Esophagus muscularis mucosa (tissue), 4 donors: ENCODE results near the gene SPNS3. TPM values are rescaled to one million over a fixed set of nuclear protein-coding genes. Genes with fewer than 3 reads are reported as not detected.

Experiments
- DNase-seq: peaks from one replicate; pipeline ENCODE4 v3.0.0-alpha.2; 2017; ENCODE audit errors: extremely low spot score
- H3K27ac ChIP-seq, 4 donors: fragments of 200-600 bp; sonication (generic); replicated peaks in 1 of 4; 1 replicate in 3 of 4; 2 replicates in 1 of 4; pipeline ENCODE4 v1.5.1; 2016 to 2019; ENCODE audit warnings: mild to moderate bottlenecking in 1 of 4
- H3K27me3 ChIP-seq, 4 donors: fragments of 200-600 bp; sonication (generic); one replicate each; pipeline versions ENCODE4 v1.5.1 to v1.6.0; 2016 to 2019
- H3K36me3 ChIP-seq, 4 donors: fragments of 200-600 bp; sonication (generic); one replicate each; pipeline ENCODE4 v1.5.1; 2016 to 2019
- H3K4me1 ChIP-seq, 4 donors: fragments of 200-600 bp; sonication (generic); one replicate each; pipeline ENCODE4 v1.5.1; 2016 to 2019
- H3K4me3 ChIP-seq, 4 donors: fragments of 200-600 bp; sonication (generic); 1 replicate in 2 of 4; 2 replicates in 2 of 4; pipeline ENCODE4 v1.5.1; 2016 to 2019; ENCODE audit warnings: mild to moderate bottlenecking in 4 of 4, moderate library complexity in 1 of 4
- H3K9me3 ChIP-seq, 4 donors: fragments of 200-600 bp; sonication (generic); 1 replicate in 3 of 4; 2 replicates in 1 of 4; pipeline ENCODE4 v1.5.1; 2016 to 2019
- EP300 ChIP-seq: sonication (generic); formaldehyde crosslinking; IDR thresholded peaks from one replicate; pipeline ENCODE4 v1.6.1; 2017; ENCODE audit warnings: antibody characterized with exemption
- POLR2A ChIP-seq: fragments of 450-650 bp; IDR thresholded peaks from one replicate; pipeline ENCODE4 v1.6.1; 2017; ENCODE audit warnings: antibody characterized with exemption, moderate library complexity, mild to moderate bottlenecking, low read depth
- POLR2AphosphoS5 ChIP-seq, 2 donors: sonication (generic); formaldehyde crosslinking; IDR thresholded peaks; one replicate each; pipeline ENCODE4 v1.6.1; 2017; ENCODE audit warnings: antibody characterized with exemption in 2 of 2
- WGBS: methylation state at CpG from one replicate; pipeline ENCODE4 v1.1.5; 2018; 5-methylcytosine and 5-hydroxymethylcytosine counted together
- intact Hi-C: fragments of 100-400 bp; cut with DNase I; formaldehyde crosslinking; loops from one replicate; pipeline ENCODE4 v1.15.1; 2023
- total RNA-seq, 4 donors: library from RNA; depleted of rRNA; stranded (reverse); fragments of >200 nt; gene quantifications; one replicate each; pipeline versions ENCODE4 v1.1.0 to v1.2.1, GENCODE V29; 2016
- TF ChIP-seq, protein P1 (sequence below), 3 experiments: fragments of 200-600 bp in 2 of 3; fragments of 450-650 bp in 1 of 3; sonication (generic) in 2 of 3; IDR thresholded peaks; one replicate each; pipeline ENCODE4 v1.5.1; 2017 to 2019; ENCODE audit warnings: antibody characterized with exemption in 3 of 3, mild to moderate bottlenecking in 2 of 3, moderate library complexity in 1 of 3

SPNS3 gene
- total RNA-seq, 4 donors from 2014 or later: 0.17 TPM; not detected in 3

DNA sequence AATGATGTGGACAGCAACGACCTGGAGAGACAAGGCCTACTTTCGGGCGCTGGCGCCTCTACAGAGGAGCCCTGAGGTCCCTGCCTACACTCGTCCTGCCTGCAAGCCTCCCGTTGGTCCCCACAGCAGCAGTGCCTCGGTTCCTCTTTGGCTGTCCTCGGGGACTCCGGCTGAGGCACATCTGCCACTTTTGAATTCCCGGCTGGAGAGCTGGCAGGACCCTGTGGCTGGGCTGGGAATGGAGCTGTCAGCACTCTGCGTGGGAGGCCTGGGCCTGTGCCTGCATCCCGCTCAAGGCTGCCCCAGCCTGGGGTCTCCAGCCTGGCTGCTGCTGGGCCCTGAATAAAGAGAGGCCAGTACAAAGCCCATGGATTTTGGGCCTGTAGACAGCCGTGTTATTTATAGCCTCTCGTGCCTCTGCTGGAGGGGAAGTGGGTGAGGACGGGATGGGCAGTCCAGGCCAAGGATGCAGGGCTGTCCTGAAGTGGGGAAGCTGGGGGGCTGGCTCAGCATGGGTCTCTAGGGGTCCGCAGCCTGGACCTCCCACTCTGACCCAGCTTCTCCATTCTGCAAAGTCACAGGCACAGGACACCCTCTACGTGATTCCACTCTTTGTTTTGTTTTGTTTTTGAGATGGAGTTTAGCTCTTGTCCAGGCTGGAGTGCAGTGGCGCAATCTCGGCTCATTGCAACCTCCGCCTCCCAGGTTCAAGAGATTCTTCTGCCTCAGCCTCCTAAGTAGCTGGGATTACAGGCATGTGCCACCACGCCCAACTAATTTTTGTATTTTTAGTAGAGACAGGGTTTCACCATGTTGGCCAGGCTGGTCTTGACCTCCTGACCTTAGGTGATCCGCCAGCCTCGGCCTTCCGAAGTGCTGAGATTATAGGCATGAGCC lies 54.3 kb downstream of the SPNS3 start:
- no peak overlapping the region for H3K27ac ChIP-seq
- H3K36me3 ChIP-seq: no peaks in the 10 kb centered on the region
- TF ChIP-seq POLR2A: no peak
- TF ChIP-seq POLR2AphosphoS5 (IDR thresholded peaks at IDR 0.05): no peak
- no peak for TF ChIP-seq EP300
- TF ChIP-seq, protein P1, sequence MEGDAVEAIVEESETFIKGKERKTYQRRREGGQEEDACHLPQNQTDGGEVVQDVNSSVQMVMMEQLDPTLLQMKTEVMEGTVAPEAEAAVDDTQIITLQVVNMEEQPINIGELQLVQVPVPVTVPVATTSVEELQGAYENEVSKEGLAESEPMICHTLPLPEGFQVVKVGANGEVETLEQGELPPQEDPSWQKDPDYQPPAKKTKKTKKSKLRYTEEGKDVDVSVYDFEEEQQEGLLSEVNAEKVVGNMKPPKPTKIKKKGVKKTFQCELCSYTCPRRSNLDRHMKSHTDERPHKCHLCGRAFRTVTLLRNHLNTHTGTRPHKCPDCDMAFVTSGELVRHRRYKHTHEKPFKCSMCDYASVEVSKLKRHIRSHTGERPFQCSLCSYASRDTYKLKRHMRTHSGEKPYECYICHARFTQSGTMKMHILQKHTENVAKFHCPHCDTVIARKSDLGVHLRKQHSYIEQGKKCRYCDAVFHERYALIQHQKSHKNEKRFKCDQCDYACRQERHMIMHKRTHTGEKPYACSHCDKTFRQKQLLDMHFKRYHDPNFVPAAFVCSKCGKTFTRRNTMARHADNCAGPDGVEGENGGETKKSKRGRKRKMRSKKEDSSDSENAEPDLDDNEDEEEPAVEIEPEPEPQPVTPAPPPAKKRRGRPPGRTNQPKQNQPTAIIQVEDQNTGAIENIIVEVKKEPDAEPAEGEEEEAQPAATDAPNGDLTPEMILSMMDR (IDR thresholded peaks at IDR 0.05): no peak
- peaks cover 0 to 5% (median 0%) of the 10 kb centered on the region in 4 donors for H3K4me1 ChIP-seq
- H3K9me3 ChIP-seq: no peaks in the 10 kb centered on the region
- DNase-seq: no peak
- 79% methylated on average over 15 of the region's 24 CpGs for WGBS
- no peaks in the 10 kb centered on the region for H3K27me3 ChIP-seq
- intact Hi-C loops: no loop called here
- no peak overlapping the region for H3K4me3 ChIP-seq

DNA sequence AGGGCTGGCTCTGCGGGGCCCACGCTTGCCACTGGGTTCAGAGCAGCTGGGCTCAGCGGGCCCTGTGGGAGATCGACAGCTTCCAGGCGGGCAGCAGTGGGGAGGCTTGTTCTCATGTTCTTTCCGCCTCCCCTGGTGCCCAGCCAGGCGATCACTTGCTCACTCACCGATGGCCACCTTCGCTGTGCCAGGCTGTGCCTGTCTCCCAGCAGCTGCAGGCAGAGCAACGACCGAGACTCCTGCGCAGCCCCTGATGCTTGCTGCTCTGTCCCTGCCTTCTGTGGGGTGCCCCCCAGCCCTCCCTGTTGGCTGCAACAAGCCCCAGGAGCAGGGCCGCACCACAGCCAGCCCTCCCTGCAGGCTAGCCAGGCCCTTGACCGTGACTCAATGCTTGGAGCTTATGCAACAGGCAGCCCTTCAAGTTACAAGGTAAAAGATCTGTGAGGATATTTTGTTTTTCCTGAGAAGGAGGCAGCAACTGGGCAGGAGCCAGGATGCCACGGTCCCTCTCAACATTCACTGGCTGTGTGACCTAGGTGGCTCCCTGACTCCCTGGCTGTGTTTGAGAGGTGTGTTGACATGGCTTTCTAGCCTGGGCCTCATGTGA lies 55.4 kb downstream of the SPNS3 start:
- TF ChIP-seq POLR2A (no peak), EP300 (no peak), POLR2AphosphoS5 (IDR thresholded peaks at IDR 0.05) (no peak)
- TF ChIP-seq, protein P1 (IDR thresholded peaks at IDR 0.05): no peak
- Histone ChIP-seq H3K4me3 (no peak overlapping the region), H3K27ac (no peak overlapping the region), H3K4me1 (peaks cover 0 to 5% (median 0%) of the 10 kb centered on the region in 4 donors), H3K27me3 (no peaks in the 10 kb centered on the region), H3K36me3 (no peaks in the 10 kb centered on the region), H3K9me3 (no peaks in the 10 kb centered on the region)
- intact Hi-C loops: no loop called here
- 95% methylated on average over 13 of the region's 15 CpGs for WGBS
- DNase-seq: no peak

DNA sequence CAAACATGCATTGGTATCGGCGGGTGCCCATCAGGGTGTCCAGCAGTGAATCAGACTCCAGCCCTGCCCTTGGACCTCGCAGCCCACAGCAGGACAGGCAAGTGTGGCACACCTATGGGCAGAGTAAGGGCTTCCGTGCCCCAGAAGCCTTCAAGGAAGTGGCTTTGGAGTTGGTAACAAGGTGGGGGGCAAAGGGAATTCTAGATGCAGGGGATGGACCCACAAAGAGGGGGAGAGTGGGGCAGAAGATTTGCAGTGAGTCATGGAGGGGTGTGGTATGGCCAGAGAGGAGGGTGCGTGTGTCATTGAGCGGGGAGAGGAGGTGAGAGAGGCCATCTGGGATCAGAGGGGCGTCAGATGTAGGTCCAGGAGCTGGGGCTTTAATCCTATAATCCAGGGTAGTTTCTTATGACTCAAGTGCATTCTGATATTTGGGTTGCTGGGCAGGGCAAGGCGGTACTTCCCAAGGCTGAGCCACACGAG lies 56.4 kb downstream of the SPNS3 start:
- WGBS: 86% methylated on average over 9 of the region's 9 CpGs
- intact Hi-C loops: no loop called here
- Histone ChIP-seq H3K9me3 (no peaks in the 10 kb centered on the region), H3K4me3 (no peak overlapping the region), H3K27ac (no peak overlapping the region), H3K27me3 (no peaks in the 10 kb centered on the region), H3K4me1 (peaks cover 0 to 5% (median 0%) of the 10 kb centered on the region in 4 donors), H3K36me3 (no peaks in the 10 kb centered on the region)
- DNase-seq: no peak
- TF ChIP-seq POLR2AphosphoS5 (IDR thresholded peaks at IDR 0.05) (no peak), EP300 (no peak), POLR2A (no peak)
- TF ChIP-seq, protein P1 (IDR thresholded peaks at IDR 0.05): no peak

DNA sequence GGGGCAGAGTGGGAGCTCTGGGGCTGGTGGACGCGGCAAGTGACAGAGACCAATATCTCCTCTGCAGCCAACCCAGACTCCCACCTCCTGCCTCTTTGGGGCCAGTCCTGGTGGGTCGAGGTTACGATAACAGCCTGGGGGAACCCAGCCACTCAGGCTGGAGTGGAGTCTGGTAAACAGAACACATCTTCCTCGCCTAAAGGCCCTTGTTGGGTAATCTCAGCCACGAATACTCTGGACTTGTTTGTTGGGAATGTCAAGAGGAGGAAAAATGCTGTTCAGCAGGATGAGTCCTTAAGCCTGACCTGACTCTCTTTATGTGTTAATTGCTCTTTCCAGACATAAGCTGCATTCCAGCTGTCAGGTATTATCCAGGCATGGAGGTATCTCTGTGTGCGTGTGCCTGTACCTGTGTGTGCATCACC lies 56.9 kb downstream of the SPNS3 start:
- H3K9me3 ChIP-seq: no peaks in the 10 kb centered on the region
- no peak overlapping the region for H3K27ac ChIP-seq
- no peak for TF ChIP-seq POLR2A
- TF ChIP-seq EP300: no peak
- TF ChIP-seq POLR2AphosphoS5 (IDR thresholded peaks at IDR 0.05): no peak
- TF ChIP-seq, protein P1 (IDR thresholded peaks at IDR 0.05): no peak
- H3K4me1 ChIP-seq: peaks cover 0 to 5% (median 0%) of the 10 kb centered on the region in 4 donors
- no peaks in the 10 kb centered on the region for H3K27me3 ChIP-seq
- H3K4me3 ChIP-seq: no peak overlapping the region
- no peaks in the 10 kb centered on the region for H3K36me3 ChIP-seq
- DNase-seq: no peak
- WGBS: 81% methylated on average over 7 of the region's 7 CpGs
- intact Hi-C loops: no loop called here
